H9 (cell line): ENCODE measurements around the gene TRIM24. TPM values are rescaled to one million over a fixed set of nuclear protein-coding genes. Genes with fewer than 3 reads are reported as not detected.

Experiments used
- DNase-seq: peaks from one replicate; pipeline ENCODE4 v3.0.0-alpha.2; 2017
- H2AFZ ChIP-seq: one replicate; pipeline ENCODE4 v1.6.1; 2013; ENCODE audit warnings: mild to moderate bottlenecking, low read length, control low read depth, moderate library complexity
- H2AK5ac ChIP-seq: 2 replicates; pipeline ENCODE4 v1.6.1; 2013; ENCODE audit warnings: low read length, control low read depth, mixed read lengths; ENCODE audit not compliant: insufficient read length
- H2BK120ac ChIP-seq: one replicate; pipeline ENCODE4 v1.6.1; 2013; ENCODE audit warnings: low read depth, mild to moderate bottlenecking, low read length, control low read depth, inconsistent platforms; ENCODE audit not compliant: poor library complexity, severe bottlenecking
- H2BK12ac ChIP-seq: 2 replicates; pipeline ENCODE4 v1.6.1; 2013; ENCODE audit warnings: low read length, control low read depth, mixed read lengths, low read depth; ENCODE audit not compliant: insufficient read length
- H2BK15ac ChIP-seq: 2 replicates; pipeline ENCODE4 v1.6.1; 2013; ENCODE audit warnings: low read depth, low read length, control low read depth
- H2BK20ac ChIP-seq: one replicate; pipeline ENCODE4 v1.6.1; 2013; ENCODE audit warnings: low read depth, mild to moderate bottlenecking, low read length, control low read depth, inconsistent platforms; ENCODE audit not compliant: poor library complexity, severe bottlenecking
- H2BK5ac ChIP-seq: 2 replicates; pipeline ENCODE4 v1.6.1; 2013; ENCODE audit warnings: low read length, control low read depth, mixed read lengths; ENCODE audit not compliant: insufficient read length
- H3K14ac ChIP-seq: 2 replicates; pipeline ENCODE4 v1.6.1; 2013; ENCODE audit warnings: low read length, control low read depth; ENCODE audit not compliant: insufficient read depth
- H3K18ac ChIP-seq: 2 replicates; pipeline ENCODE4 v1.6.1; 2013; ENCODE audit warnings: low read depth, mild to moderate bottlenecking, mixed read lengths, low read length, control low read depth; ENCODE audit not compliant: insufficient read length
- H3K23ac ChIP-seq: 2 replicates; pipeline ENCODE4 v1.6.1; 2013; ENCODE audit warnings: low read length, control low read depth, mixed read lengths, low read depth; ENCODE audit not compliant: insufficient read length
- H3K23me2 ChIP-seq: 2 replicates; pipeline ENCODE4 v1.6.1; 2013; ENCODE audit warnings: low read depth, mild to moderate bottlenecking, mixed read lengths, low read length, control low read depth; ENCODE audit not compliant: insufficient read length, poor library complexity, severe bottlenecking
- H3K27ac ChIP-seq: 2 replicates; pipeline ENCODE4 v1.5.1; 2013; ENCODE audit warnings: low read length, control low read depth, mixed read lengths, low read depth; ENCODE audit not compliant: insufficient read length
- H3K27me3 ChIP-seq: 2 replicates; pipeline ENCODE4 v1.6.1; 2013; ENCODE audit warnings: low read length, control low read depth, inconsistent platforms; ENCODE audit not compliant: insufficient read depth
- H3K4ac ChIP-seq: 2 replicates; pipeline ENCODE4 v1.6.1; 2013; ENCODE audit warnings: low read depth, mild to moderate bottlenecking, control low read depth, inconsistent platforms, low read length, moderate library complexity
- H3K4me1 ChIP-seq: 2 replicates; pipeline ENCODE4 v1.6.1; 2013; ENCODE audit warnings: low read length, control low read depth, inconsistent platforms; ENCODE audit not compliant: insufficient read depth
- H3K4me2 ChIP-seq: 2 replicates; pipeline ENCODE4 v1.6.1; 2013; ENCODE audit warnings: low read length, control low read depth, mixed read lengths; ENCODE audit not compliant: insufficient read length, insufficient read depth
- H3K56ac ChIP-seq: 2 replicates; pipeline ENCODE4 v1.6.1; 2013; ENCODE audit warnings: low read depth, mild to moderate bottlenecking, mixed read lengths, low read length, control low read depth; ENCODE audit not compliant: insufficient read length
- H3K79me1 ChIP-seq: 2 replicates; pipeline ENCODE4 v1.6.1; 2013; ENCODE audit warnings: low read depth, mild to moderate bottlenecking, moderate library complexity, low read length, control low read depth, inconsistent platforms; ENCODE audit not compliant: insufficient read depth, poor library complexity, severe bottlenecking
- H3K79me2 ChIP-seq: 2 replicates; pipeline ENCODE4 v1.6.1; 2013; ENCODE audit warnings: low read length, control low read depth, inconsistent platforms; ENCODE audit not compliant: insufficient read depth
- H3K9ac ChIP-seq: 2 replicates; pipeline ENCODE4 v1.6.1; 2013; ENCODE audit warnings: low read length, control low read depth, mixed read lengths; ENCODE audit not compliant: insufficient read length; ENCODE audit errors: extremely low read depth
- H3K9me3 ChIP-seq: one replicate; pipeline ENCODE4 v1.6.1; 2013; ENCODE audit warnings: low read depth, low read length, inconsistent platforms; ENCODE audit not compliant: control insufficient read depth
- H3T11ph ChIP-seq: one replicate; pipeline ENCODE4 v1.6.1; 2013; ENCODE audit warnings: mild to moderate bottlenecking, low read length, control low read depth, inconsistent platforms
- H4K20me1 ChIP-seq: one replicate; pipeline ENCODE4 v1.6.1; 2013; ENCODE audit not compliant: control insufficient read depth, insufficient read length, insufficient read depth
- H4K5ac ChIP-seq: 2 replicates; pipeline ENCODE4 v1.6.1; 2013; ENCODE audit warnings: low read depth, mild to moderate bottlenecking, mixed read lengths, low read length, control low read depth; ENCODE audit not compliant: insufficient read length
- H4K8ac ChIP-seq: replicated peaks from 2 replicates; pipeline ENCODE4 v1.6.1; 2013; ENCODE audit warnings: low read length, control low read depth, mixed read lengths, low read depth; ENCODE audit not compliant: insufficient read length
- H4K91ac ChIP-seq: 2 replicates; pipeline ENCODE4 v1.6.1; 2013; ENCODE audit warnings: low read depth, mild to moderate bottlenecking, moderate library complexity, mixed read lengths, low read length, control low read depth; ENCODE audit not compliant: insufficient read length
- H3K27ac Mint-ChIP-seq, 3 experiments: 2 replicates in 2 of 3; 3 replicates in 1 of 3; pipeline ENCODE4 v1.8.0; 2020 to 2021; ENCODE audit warnings: mixed read lengths in 3 of 3, mild to moderate bottlenecking in 1 of 3, moderate library complexity in 1 of 3
- H3K27me3 Mint-ChIP-seq: 2 replicates; pipeline ENCODE4 v1.8.0; 2021; ENCODE audit warnings: low read depth, mild to moderate bottlenecking, moderate library complexity, mixed read lengths
- H3K36me3 Mint-ChIP-seq, 3 experiments: 2 replicates in 2 of 3; 3 replicates in 1 of 3; pipeline ENCODE4 v1.8.0; 2020 to 2021; ENCODE audit warnings: low read depth in 3 of 3, mixed read lengths in 3 of 3; ENCODE audit not compliant: insufficient read depth in 1 of 3
- H3K4me1 Mint-ChIP-seq, 2 experiments: 2 replicates each; pipeline ENCODE4 v1.8.0; 2020; ENCODE audit warnings: mixed read lengths in 2 of 2
- H3K4me3 Mint-ChIP-seq, 2 experiments: 2 replicates in 1 of 2; 3 replicates in 1 of 2; pipeline ENCODE4 v1.8.0; 2020 to 2021; ENCODE audit warnings: mild to moderate bottlenecking in 2 of 2, mixed read lengths in 2 of 2, moderate library complexity in 1 of 2
- H3K9me3 Mint-ChIP-seq, 2 experiments: 2 replicates in 1 of 2; 3 replicates in 1 of 2; pipeline ENCODE4 v1.8.0; 2020; ENCODE audit warnings: mild to moderate bottlenecking in 2 of 2, mixed read lengths in 2 of 2, moderate library complexity in 1 of 2
- CTCF ChIP-seq: fragments of 200-600 bp; sonication (generic); conservative IDR thresholded peaks from 3 replicates; pipeline ENCODE4 v1.8.0; 2021; ENCODE audit warnings: antibody characterized with exemption, mild to moderate bottlenecking
- WGBS: extraction: QIAGEN DNeasy Blood & Tissue Kit; methylation state at CpG from one replicate; pipeline ENCODE4 v1.1.7; 2013; ENCODE audit warnings: missing lambda C conversion rate, low lambda C conversion rate, mixed read lengths; ENCODE audit not compliant: insufficient read length; ENCODE audit errors: extremely low coverage; 5-methylcytosine and 5-hydroxymethylcytosine counted together
- total RNA-seq: library from RNA; stranded (reverse); gene quantifications from 2 replicates; pipeline ENCODE4 v1.2.1, GENCODE V29; 2021

TRIM24 gene
- total RNA-seq, 1 experiment from 2014 or later, result 260 TPM

GRCh38 chr7:138632384-138632783 is 172.3 kb downstream of the TRIM24 start:
- Histone ChIP-seq H4K91ac (no peak overlapping the region), H3T11ph (no peak overlapping the region), H3K4me2 (no peak overlapping the region), H3K14ac (no peak overlapping the region), H2BK15ac (no peak overlapping the region), H3K56ac (no peak overlapping the region), H3K27ac (no peak overlapping the region), H2BK12ac (no peak overlapping the region), H2BK20ac (no peak overlapping the region), H3K18ac (no peak overlapping the region), H4K20me1 (no peaks in the 10 kb centered on the region), H2BK120ac (no peak overlapping the region), H3K9me3 (no peaks in the 10 kb centered on the region), H4K8ac (no peak overlapping the region), H3K4ac (no peak overlapping the region), H2AFZ (no peak overlapping the region), H3K23ac (no peak overlapping the region), H2BK5ac (no peak overlapping the region), H3K79me1 (no peaks in the 10 kb centered on the region), H3K4me1 (no peaks in the 10 kb centered on the region; the same call in 1 of the 2 replicates), H3K9ac (no peak overlapping the region), H3K27me3 (no peaks in the 10 kb centered on the region), H4K5ac (no peak overlapping the region), H3K79me2 (no peaks in the 10 kb centered on the region), H3K23me2 (no peaks in the 10 kb centered on the region), H2AK5ac (no peak overlapping the region)
- Mint-ChIP-seq H3K27me3 (no peaks in the 10 kb centered on the region), H3K4me1 (peaks cover 6 to 11% of the 10 kb centered on the region in 2 experiments; a peak in 3 of 4 replicates), H3K27ac (no peak overlapping the region), H3K4me3 (no peak overlapping the region), H3K9me3 (no peaks in the 10 kb centered on the region), H3K36me3 (no peaks in the 10 kb centered on the region)
- no peak for DNase-seq
- WGBS, result no CpG with 5 or more reads among the region's 2 CpGs
- no peak for TF ChIP-seq CTCF
